GM12801 (cell line): Measurements from ENCODE around the gene PMEPA1.

Source experiments
- TF ChIP-seq, protein P1 (sequence below): IDR thresholded peaks from one replicate; pipeline ENCODE4 v1.5.1; 2011; ENCODE audit warnings: control low read depth; ENCODE audit not compliant: insufficient read length; ENCODE audit errors: extremely low read depth

The PMEPA1 gene

DNA sequence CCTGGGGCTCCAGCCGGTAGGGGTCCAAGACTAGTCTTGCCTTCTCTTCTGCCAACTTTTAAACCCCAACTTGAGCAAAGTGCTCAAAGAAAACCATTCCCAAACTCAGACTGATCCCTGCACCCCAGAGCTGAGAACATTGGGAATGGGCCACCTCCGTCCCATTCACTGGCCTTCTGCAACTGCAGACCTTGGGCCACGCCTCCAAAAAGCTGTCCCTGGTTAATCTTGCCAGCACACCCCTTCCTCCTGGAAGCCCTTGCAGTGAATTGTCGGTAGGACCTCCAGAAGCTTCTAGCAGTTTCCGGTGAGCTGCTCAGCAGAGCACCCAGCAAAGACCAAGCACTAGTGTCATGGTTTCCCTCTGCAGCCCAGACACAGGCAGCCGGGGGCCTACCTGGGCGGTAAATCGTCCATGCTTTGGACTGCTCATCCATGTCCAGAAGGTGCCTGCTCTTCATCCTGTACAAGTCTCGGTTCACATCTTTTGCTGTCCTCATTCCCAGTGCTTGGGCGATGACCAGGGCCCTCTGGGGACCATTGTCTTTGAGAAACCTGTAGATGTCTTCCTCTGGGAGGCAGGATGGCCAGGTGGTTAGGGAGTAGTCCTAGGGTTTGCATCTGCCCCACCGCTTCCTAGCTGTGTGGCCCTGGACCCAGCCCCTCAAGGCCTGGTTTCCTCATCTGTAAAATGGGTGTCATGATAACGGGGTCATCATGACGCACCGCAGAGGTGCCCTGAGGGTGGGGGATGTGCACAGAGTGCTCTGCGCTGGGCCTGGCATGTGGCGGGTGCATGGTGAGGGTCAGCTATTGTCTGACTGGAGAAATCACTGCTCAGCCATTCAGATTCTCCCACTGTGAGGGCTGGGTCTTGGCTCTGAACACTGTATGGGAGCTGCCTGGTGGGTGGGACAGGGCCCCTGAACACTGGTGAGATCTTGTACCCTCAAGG is 95.0 kb downstream of the PMEPA1 start:
- TF ChIP-seq, protein P1, sequence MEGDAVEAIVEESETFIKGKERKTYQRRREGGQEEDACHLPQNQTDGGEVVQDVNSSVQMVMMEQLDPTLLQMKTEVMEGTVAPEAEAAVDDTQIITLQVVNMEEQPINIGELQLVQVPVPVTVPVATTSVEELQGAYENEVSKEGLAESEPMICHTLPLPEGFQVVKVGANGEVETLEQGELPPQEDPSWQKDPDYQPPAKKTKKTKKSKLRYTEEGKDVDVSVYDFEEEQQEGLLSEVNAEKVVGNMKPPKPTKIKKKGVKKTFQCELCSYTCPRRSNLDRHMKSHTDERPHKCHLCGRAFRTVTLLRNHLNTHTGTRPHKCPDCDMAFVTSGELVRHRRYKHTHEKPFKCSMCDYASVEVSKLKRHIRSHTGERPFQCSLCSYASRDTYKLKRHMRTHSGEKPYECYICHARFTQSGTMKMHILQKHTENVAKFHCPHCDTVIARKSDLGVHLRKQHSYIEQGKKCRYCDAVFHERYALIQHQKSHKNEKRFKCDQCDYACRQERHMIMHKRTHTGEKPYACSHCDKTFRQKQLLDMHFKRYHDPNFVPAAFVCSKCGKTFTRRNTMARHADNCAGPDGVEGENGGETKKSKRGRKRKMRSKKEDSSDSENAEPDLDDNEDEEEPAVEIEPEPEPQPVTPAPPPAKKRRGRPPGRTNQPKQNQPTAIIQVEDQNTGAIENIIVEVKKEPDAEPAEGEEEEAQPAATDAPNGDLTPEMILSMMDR, result no peak

DNA sequence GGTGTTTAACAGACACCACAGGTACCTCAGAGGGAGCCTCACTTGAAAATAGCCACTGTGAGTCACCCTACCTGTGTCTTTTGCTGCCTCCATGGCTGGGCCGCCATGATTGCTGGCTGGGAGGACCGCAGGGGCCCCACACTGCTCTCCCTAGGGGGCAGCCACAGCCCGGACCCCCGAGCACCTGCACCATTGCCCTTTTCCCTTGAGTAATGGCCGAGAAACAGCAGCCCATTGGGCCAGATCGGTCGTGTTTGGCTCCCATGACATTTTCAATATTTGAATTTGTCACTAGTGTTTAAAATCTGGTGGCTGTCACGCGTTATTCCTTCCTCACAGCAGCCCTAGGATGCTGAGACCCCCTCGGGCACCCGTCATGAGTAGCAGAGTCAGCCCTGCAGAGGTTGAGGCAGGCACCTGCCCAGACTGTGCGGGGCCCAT is 96.3 kb downstream of the PMEPA1 start:
- TF ChIP-seq, protein P1, result no peak

DNA sequence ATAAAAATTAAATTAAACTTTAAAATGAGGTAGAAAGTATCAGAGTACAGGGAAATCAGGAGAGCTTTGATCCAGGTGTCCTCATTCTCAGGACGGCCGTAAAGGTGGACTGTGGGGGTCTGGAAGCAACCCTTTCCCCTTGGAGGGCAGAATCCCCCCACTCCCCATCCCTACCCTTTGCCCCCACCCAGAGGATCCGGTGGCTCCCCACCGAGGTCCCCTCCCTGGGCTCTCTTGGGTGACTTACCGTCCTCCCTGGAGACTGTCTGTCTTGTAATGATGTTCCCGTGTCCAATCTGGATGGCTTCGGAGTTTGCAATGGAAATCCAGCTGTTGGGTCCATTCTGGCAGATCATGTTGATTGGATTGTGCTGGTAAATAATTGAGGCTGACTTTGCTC is 96.9 kb downstream of the PMEPA1 start:
- TF ChIP-seq, protein P1, result no peak

DNA sequence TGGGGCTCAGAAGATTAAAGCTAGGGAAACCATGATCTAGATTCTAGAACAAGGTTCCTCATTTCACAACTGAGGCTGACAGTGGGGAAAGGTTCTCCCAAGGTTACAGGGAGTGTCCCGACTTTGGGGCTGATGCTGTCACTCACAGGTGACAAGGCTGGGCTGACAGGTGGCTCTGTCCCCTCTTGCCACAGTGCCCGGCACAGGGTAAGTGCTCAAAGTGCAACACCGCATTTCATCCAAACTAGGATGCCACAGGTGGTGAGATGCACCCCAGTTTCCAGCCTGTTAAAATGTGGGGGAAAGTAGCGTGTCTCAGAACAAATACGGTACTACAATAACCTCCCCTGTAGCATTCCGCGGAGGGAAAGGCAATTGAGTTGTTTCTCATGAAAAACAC is 97.4 kb downstream of the PMEPA1 start:
- TF ChIP-seq, protein P1, result no peak

DNA sequence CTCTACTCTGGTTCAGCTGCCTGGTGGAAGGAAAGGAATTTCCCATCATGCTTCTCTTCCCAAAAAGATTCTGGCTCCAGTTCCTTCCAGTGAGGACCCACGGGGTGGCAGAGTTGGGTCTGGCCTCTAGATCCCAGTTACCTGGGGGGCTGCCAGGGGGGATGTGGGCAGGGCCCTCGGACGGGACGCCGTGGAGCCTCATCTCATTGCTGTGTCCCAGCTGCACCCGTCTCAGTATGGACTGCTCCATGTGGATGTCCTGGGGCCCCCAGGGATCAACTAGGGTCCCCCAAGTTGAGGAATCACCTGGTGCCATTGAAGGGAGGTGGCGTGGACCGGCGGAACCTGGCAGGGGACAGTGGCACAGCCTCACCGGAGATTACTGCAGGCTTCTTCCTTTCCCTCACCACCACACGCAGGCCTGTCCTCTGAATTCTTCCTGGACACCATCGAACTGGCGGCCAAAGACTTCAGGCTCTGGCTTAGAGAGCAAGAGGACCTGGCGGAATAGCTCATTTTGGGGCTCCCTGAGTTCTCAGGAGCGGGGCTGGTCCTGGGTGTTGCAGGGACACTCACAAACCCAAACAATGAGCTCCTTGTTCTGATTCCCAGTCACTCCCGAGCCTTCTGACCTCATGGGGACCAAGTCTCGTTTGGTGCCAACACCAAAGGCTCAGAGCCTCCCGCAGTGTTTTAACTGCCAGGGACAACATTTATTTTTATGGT is 98.1 kb downstream of the PMEPA1 start:
- TF ChIP-seq, protein P1, result no peak

DNA sequence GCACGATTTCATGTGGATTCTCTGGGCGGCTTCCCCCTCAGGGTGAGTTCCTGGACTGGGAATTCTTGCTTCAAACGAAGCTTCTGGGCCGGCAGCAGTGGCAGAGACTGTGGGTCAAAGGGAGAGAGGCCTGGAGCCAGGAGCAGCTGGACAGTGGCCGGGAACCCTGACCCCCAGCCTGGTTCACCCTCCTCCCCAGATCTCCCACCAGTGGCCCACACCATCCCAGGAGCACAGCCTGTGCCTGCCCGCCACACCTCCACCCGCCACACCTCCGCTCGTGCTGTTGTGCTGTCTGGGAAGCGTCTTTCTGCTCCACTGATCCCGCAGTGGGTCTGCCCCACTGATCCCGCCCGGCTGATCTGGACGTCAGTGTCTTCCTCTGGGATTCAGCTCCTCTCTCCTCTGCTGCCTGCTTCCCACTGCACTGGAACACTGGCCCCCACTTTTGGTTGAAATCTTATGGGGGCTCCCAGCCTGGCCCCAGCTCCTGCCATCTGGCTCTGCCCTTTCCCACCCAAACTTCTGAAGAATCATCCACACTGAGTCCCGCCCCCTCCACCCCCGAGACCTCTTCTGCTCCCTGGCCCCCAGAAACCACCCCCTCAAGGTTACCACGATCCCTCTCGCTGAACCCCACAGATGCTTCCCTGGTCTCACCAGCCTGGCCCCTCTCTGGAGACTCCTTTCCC is 99.4 kb downstream of the PMEPA1 start:
- TF ChIP-seq, protein P1, result no peak

DNA sequence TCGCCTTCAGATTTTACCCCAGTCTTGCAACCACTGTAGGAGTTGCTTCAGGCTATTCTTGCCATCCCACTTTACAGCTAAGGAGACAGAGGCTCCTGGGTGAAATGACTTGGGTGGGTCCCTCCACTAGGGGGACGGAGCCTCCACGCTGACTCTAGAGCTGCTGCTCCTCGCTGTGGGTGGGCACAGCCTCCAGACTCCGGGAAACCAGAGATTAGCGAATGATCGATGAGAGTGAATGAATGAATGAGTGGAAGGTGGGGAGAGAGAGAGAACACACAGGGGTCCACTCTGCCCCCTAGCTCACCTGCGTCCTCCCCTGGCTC is 100.0 kb downstream of the PMEPA1 start:
- TF ChIP-seq, protein P1, result no peak
